Measurements from ENCODE around the gene DNASE2B. TPM values are rescaled to one million over a fixed set of nuclear protein-coding genes. Genes with fewer than 3 reads are reported as not detected.
"Not testable (repeated sequence)": the region's sequence is repeated elsewhere in the genome, so short reads cannot be mapped to it uniquely, and the experiment has no call there.

DNASE2B gene
- total RNA-seq, 1 donor from 2014 or later: not detected

- Mint-ChIP-seq H3K27me3 (ENCODE audit: low read depth) (no peaks in the 10 kb centered on the region), H3K27ac (no peak overlapping the region), H3K9me3 (peaks cover 8% of the 10 kb centered on the region), H3K4me1 (no peaks in the 10 kb centered on the region), H3K4me3 (no peak overlapping the region), H3K36me3 (peaks cover 4% of the 10 kb centered on the region)
- no peak for DNase-seq (ENCODE audit: low spot score in 2 of 2, unreplicated experiment in 2 of 2)
- TF ChIP-seq CTCF (IDR thresholded peaks at IDR 0.05; ENCODE audit: unreplicated experiment): no peak
Observed at GRCh38 chr1:84434801-84435549, 36.7 kb downstream of the DNASE2B start.

DNA sequence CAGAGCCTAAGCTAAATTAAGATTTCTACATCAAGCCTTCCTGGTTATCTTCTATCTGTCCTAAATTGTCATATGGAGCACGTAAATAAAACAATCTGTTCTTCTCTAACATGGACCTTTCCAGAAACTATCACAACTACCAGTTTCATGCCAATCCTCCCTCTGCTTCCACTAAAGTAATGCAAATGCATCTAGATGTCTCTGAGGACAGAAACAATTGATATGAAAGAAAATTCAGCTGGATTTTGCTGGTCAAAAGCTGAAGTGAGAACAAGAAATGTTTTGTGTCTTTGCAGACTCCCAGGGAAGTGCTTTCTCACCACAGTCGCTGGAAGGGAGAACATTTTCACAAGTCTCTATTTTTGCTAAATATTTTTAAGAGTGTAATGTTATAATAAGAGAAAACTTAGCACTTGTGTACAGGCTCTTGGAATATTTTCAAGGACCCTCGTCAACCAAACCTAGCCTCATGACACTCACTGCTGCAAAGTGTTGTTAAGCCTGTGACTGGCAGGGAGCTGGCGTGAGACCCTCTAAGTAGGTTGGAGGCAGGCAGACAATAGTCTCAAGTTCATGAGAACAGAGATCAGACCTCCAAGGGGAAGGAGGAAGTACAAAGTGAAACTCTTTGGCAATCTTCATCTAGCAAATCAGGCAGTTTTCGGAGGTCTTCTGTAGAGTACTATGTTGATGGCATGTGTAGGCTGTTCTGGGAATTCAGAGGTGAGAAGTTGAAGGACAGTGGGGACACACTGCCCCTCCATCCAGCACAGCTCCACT is 38.8 kb downstream of the DNASE2B start:
- no peak for DNase-seq (ENCODE audit: low spot score in 2 of 2, unreplicated experiment in 2 of 2)
- Mint-ChIP-seq H3K27me3 (ENCODE audit: low read depth) (no peaks in the 10 kb centered on the region), H3K36me3 (no peaks in the 10 kb centered on the region), H3K4me1 (no peaks in the 10 kb centered on the region), H3K4me3 (no peak overlapping the region), H3K9me3 (no peaks in the 10 kb centered on the region), H3K27ac (no peak overlapping the region)
- no peak for TF ChIP-seq CTCF (IDR thresholded peaks at IDR 0.05; ENCODE audit: unreplicated experiment)

DNA sequence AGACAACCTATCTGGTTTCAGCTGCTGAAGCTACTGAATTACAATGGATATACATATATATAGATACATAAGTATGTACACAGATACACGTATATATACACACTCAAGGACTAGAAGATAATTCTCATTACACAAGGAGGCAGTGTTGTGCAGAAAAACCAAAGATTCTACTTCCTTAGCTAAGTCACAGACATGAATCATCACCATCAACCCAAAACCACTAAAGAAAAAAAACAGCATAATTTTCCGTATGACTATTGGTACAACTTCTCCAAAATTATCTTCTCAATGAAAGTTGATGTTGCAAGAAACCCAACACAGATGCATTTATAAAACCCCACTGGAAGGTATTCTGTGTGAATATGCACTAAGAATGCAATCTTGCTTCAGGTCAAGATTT is 44.0 kb downstream of the DNASE2B start:
- H3K27ac Mint-ChIP-seq: no peak overlapping the region
- no peak for TF ChIP-seq CTCF (IDR thresholded peaks at IDR 0.05; ENCODE audit: unreplicated experiment)
- peaks cover 23% of the 10 kb centered on the region for H3K9me3 Mint-ChIP-seq
- H3K4me1 Mint-ChIP-seq: no peaks in the 10 kb centered on the region
- no peaks in the 10 kb centered on the region for H3K27me3 Mint-ChIP-seq (ENCODE audit: low read depth)
- H3K4me3 Mint-ChIP-seq: no peak overlapping the region
- no peak for DNase-seq (ENCODE audit: low spot score in 2 of 2, unreplicated experiment in 2 of 2)
- H3K36me3 Mint-ChIP-seq: no peaks in the 10 kb centered on the region

DNA sequence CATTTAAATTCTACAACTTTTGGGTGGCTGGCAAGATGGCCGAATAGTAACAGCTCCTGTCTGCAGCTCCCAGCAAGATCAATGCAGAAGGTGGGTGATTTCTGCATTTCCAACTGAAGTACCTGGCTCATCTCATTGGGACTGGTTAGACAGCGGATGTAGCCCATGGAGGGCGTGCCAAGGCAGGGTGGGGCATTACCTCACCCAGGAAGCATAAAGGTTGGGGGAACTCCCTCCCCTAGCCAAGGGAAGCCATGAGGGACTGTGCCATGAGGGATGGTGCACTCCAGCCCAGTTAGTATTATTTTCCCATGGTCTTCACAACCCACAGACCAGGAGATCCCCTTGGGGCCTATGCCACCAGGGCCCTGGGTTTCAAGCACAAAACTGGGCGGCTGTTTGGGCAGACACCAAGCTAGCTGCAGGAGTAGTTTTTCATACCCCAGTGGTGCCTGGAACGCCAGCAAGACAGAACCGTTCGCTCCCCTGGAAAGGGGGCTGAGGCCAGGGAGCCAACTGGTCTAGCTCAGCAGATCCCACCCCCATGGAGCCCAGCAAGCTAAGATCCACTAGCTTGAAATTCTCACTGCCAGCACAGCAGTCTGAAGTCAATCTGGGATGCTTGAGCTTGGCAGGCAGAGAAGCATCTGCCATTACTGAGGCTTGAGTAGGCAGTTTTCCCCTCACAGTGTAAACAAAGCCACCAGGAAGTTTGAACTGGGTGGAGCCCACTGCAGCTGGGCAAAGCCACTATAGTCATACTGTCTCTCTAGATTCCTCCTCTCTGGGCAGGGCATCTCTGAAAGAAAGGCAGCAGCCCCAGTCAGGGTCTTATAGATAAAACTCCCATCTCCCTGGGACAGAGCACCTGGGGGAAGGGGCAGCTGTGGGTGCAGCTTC is 44.7 kb downstream of the DNASE2B start:
- H3K4me3 Mint-ChIP-seq; H3K4me1 Mint-ChIP-seq; H3K36me3 Mint-ChIP-seq; H3K27me3 Mint-ChIP-seq (ENCODE audit: low read depth); H3K27ac Mint-ChIP-seq; DNase-seq (ENCODE audit: low spot score in 2 of 2, unreplicated experiment in 2 of 2): not testable (repeated sequence)
- H3K9me3 Mint-ChIP-seq: peaks cover 29% of the 10 kb centered on the region

- not testable (repeated sequence) for DNase-seq (ENCODE audit: low spot score in 2 of 2, unreplicated experiment in 2 of 2)
Observed at GRCh38 chr1:84448704-84449103, 50.4 kb downstream of the DNASE2B start.

GRCh38 chr1:84450910-84451309 is 52.6 kb downstream of the DNASE2B start:
- Mint-ChIP-seq H3K27me3 (ENCODE audit: low read depth) (peaks cover 18% of the 10 kb centered on the region), H3K4me3 (no peak overlapping the region), H3K36me3 (no peaks in the 10 kb centered on the region), H3K27ac (no peak overlapping the region), H3K4me1 (no peaks in the 10 kb centered on the region), H3K9me3 (peaks cover 24% of the 10 kb centered on the region)
- no peak for DNase-seq (ENCODE audit: low spot score in 2 of 2, unreplicated experiment in 2 of 2)
- TF ChIP-seq CTCF (IDR thresholded peaks at IDR 0.05; ENCODE audit: unreplicated experiment): no peak

More at GRCh38 chr1:84448704-84449103, 50.4 kb downstream of the DNASE2B start:
- not testable (repeated sequence) for H3K4me3 Mint-ChIP-seq; H3K27me3 Mint-ChIP-seq (ENCODE audit: low read depth); H3K27ac Mint-ChIP-seq; H3K4me1 Mint-ChIP-seq; H3K36me3 Mint-ChIP-seq
- H3K9me3 Mint-ChIP-seq: peaks cover 34% of the 10 kb centered on the region
